HG03460 (cell line): ENCODE data around the gene RAD23A.

Source experiments
- ATAC-seq: cut with Tn5 transposase; IDR thresholded peaks from one replicate; pipeline ENCODE4 v1.9.1; 2021; ENCODE audit not compliant: unreplicated experiment

The RAD23A gene

DNA sequence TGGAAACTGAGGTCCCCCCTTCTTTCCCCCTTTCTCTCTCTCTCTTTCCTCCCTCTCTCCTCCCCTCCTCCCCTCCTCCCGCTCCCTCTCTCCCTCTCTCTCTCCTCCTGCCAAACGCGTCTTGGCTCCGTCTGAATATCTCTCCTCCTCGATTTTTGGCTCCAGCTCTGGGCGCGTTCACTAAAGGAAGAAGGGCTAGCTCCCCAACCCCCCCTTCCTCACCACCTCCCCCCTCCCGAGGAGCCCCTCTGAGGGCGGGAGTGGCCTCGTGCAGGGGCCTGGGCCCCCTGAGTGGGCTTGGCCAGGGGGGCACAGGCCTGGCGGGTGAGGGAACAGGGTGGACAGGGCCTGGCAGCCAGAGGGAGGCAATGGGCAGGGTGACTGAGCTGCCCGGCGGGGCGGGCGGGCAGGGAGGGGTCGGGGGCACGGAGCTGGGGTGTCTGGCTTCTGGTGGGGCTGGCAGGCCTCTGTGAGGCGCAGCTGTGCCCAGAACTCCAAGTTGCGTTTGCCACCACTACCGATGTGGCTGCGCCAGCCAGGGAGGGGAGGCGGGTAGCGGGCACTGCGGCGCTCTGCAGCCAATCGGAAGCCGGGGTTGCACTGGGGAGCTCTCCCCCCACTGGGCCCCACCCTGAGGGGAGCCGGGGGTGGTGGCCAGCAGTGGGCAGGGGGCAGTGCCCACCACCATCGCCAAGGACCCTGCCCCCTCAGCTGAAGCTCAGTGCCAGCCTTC, 56.7 kb downstream of the RAD23A start:
- no peak for ATAC-seq

- ATAC-seq: no peak
These were observed 57.4 kb downstream of the RAD23A start for GRCh38 chr19:13003081-13003480.
